ENCODE data around the gene PACRG. TPM values are rescaled to one million over a fixed set of nuclear protein-coding genes. Genes with fewer than 3 reads are reported as not detected.

The PACRG gene
- total RNA-seq, 1 donor from 2014 or later = 10.5 TPM

DNA sequence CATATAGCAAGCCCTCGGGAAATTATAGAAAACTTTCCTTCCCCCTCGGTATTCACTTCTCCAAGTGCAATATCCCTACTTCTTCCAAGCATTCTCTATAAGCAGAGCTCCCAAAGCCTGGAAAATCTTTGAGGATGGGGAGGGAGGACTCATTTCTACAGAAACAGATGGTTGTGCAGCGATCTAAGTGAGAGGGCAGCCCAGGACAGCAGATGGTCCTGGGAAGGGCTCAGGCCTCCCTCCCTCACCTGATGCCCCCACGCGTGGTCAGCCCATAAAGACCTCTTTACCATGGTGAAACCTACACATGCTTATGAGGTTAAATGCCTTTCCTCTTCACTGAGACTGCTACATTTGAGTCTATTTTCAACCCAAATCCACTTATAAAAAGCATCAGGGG is 367.1 kb downstream of the PACRG start:
- Histone ChIP-seq H3K9me3 (replicated peaks) (no peaks in the 10 kb centered on the region), H3K36me3 (no peaks in the 10 kb centered on the region), H3K27me3 (ENCODE audit: low read depth) (no peaks in the 10 kb centered on the region), H3K4me3 (no peak overlapping the region), H3K27ac (replicated peaks) (no peak overlapping the region), H3K4me1 (peaks cover 10% of the 10 kb centered on the region)
- intact Hi-C loops (cut with micrococcal nuclease) = no loop called here
- TF ChIP-seq, protein P1, sequence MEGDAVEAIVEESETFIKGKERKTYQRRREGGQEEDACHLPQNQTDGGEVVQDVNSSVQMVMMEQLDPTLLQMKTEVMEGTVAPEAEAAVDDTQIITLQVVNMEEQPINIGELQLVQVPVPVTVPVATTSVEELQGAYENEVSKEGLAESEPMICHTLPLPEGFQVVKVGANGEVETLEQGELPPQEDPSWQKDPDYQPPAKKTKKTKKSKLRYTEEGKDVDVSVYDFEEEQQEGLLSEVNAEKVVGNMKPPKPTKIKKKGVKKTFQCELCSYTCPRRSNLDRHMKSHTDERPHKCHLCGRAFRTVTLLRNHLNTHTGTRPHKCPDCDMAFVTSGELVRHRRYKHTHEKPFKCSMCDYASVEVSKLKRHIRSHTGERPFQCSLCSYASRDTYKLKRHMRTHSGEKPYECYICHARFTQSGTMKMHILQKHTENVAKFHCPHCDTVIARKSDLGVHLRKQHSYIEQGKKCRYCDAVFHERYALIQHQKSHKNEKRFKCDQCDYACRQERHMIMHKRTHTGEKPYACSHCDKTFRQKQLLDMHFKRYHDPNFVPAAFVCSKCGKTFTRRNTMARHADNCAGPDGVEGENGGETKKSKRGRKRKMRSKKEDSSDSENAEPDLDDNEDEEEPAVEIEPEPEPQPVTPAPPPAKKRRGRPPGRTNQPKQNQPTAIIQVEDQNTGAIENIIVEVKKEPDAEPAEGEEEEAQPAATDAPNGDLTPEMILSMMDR (IDR thresholded peaks at IDR 0.05; ENCODE audit: borderline replicate concordance) = no peak
- DNase-seq = no peak

DNA sequence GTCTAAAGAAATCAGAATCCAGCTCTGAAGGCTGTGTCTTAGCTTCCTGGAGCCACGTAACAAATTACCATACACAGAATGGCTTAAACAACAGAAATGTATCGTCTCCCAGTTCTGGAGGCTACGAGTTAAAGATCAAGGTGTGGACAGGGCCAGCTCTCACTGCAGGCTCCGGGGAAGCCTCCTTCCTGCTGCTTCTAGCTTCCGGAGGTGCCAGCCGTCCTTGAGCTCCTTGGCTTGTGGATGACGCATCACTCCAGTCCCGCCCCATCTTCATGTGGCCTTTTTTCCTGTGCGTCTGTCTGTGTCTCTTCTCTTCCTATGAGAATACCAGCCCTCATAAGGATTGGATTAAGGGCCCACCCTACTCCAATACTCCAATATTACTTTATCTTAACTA is 367.6 kb downstream of the PACRG start:
- DNase-seq = no peak
- H3K27ac ChIP-seq (replicated peaks) = no peak overlapping the region
- H3K27me3 ChIP-seq (ENCODE audit: low read depth) = no peaks in the 10 kb centered on the region
- TF ChIP-seq, protein P1 (IDR thresholded peaks at IDR 0.05; ENCODE audit: borderline replicate concordance) = no peak
- H3K36me3 ChIP-seq = no peaks in the 10 kb centered on the region
- no peaks in the 10 kb centered on the region for H3K9me3 ChIP-seq (replicated peaks)
- intact Hi-C loops (cut with micrococcal nuclease) = no loop called here
- peaks cover 10% of the 10 kb centered on the region for H3K4me1 ChIP-seq
- H3K4me3 ChIP-seq = no peak overlapping the region

DNA sequence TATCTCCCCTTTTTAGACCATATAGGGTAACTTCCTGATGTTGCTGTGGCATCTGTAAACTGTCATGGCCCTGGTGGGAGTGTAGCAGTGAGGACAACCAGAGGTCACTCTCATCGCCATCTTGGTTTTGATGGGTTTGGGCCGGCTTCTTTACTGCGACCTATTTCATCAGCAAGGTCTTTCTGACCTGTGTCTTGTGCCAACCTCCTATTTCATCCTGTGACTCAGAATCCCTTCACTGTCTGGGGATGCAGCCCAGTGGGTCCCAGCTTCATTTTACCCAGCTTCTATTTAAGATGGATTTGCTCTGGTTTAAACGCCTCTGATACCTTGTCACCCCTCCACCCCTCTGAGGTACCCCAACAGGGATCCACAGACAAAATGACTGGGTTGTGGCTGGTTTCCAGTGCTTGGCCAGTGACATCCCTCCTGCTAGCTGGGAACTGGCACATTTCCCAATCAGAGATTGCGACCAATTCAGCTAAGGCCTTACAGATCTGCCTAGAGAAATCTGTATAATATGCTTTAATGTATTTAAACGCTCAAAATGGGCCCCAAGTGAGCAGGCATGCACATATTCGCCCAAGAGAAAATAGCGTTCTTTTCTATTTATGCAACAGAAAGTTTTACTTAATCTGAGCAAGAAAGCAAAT is 371.2 kb downstream of the PACRG start:
- DNase-seq = no peak
- H3K36me3 ChIP-seq = no peaks in the 10 kb centered on the region
- no peaks in the 10 kb centered on the region for H3K27me3 ChIP-seq (ENCODE audit: low read depth)
- peak overlapping the region; percentile 28 for H3K27ac ChIP-seq (replicated peaks)
- TF ChIP-seq, protein P1 (IDR thresholded peaks at IDR 0.05; ENCODE audit: borderline replicate concordance) = no peak
- no peak overlapping the region for H3K4me3 ChIP-seq
- H3K9me3 ChIP-seq (replicated peaks) = no peaks in the 10 kb centered on the region
- intact Hi-C loops (cut with micrococcal nuclease) = no loop called here
- H3K4me1 ChIP-seq = peaks cover 10% of the 10 kb centered on the region

DNA sequence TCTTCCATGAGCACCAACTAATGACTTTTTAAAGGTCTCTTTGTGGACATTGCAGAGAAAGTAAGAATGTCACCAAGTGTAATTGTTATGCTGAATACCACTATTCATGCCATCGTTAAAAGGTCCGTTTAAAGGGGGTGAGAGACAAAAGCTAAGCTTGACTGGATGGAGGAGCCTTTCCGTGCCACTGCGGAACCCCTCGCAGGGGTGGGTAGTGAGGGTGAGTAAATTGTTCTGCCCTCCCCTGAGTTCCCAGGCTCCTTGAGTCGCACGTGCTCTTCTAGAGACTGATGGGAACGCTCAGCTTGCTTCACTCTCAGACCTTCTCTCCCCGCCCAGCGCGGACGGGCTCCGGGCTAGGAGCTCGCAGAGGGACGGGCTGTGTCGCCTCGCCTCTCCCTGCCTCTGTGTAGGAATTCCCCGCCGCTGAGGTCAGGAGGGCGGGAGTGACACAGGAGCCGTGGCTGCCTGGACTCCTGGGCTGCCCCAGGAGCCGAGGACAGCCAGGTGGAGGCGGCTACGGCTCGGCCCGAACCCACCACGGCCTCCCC is 371.9 kb downstream of the PACRG start:
- peaks cover 10% of the 10 kb centered on the region for H3K4me1 ChIP-seq
- H3K9me3 ChIP-seq (replicated peaks) = no peaks in the 10 kb centered on the region
- intact Hi-C loops (cut with micrococcal nuclease) = no loop called here
- H3K4me3 ChIP-seq = no peak overlapping the region
- DNase-seq = no peak
- no peak overlapping the region for H3K27ac ChIP-seq (replicated peaks)
- H3K27me3 ChIP-seq (ENCODE audit: low read depth) = no peaks in the 10 kb centered on the region
- TF ChIP-seq, protein P1 (IDR thresholded peaks at IDR 0.05; ENCODE audit: borderline replicate concordance) = no peak
- no peaks in the 10 kb centered on the region for H3K36me3 ChIP-seq

DNA sequence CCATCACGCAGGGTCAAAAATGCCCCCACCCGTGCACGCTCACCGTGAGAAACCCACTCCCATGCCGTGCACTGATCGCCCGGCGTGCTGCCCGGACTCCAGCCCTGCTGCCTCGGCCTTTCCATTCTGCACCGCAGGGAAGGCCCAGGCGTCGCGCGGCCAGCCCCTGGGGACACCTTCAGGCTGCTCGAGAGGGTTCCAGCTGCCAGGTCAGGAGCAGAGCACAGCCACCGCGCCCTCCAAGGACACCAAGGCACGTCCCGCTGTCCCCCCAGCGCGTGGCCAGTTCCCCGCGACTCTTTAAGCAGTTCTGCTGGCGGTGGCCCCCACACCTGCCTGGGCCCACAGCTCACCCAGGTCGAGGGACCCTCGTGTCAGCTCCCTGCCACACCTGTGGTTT is 372.5 kb downstream of the PACRG start:
- no peaks in the 10 kb centered on the region for H3K27me3 ChIP-seq (ENCODE audit: low read depth)
- H3K4me1 ChIP-seq = peaks cover 10% of the 10 kb centered on the region
- H3K27ac ChIP-seq (replicated peaks) = no peak overlapping the region
- no peaks in the 10 kb centered on the region for H3K36me3 ChIP-seq
- H3K4me3 ChIP-seq = no peak overlapping the region
- H3K9me3 ChIP-seq (replicated peaks) = no peaks in the 10 kb centered on the region
- intact Hi-C loops (cut with micrococcal nuclease) = no loop called here
- DNase-seq = no peak
- TF ChIP-seq, protein P1 (IDR thresholded peaks at IDR 0.05; ENCODE audit: borderline replicate concordance) = no peak
